HCT116 (cell line): Measurements from ENCODE around the gene KMT2C.

Experiments used
- EZH2 ChIP-seq: fragments of 200-600 bp; sonication (generic); IDR thresholded peaks from 2 replicates; pipeline ENCODE4 v1.6.1; 2017; ENCODE audit warnings: antibody characterized with exemption, mixed run types
- JUND ChIP-seq: IDR thresholded peaks from 2 replicates; pipeline ENCODE4 v1.6.1; 2012
- POLR2A ChIP-seq: IDR thresholded peaks from 2 replicates; pipeline ENCODE4 v1.7.0; 2011; ENCODE audit warnings: borderline replicate concordance; ENCODE audit not compliant: insufficient read depth, insufficient read length; ENCODE audit errors: extremely low read depth
- POLR2AphosphoS5 ChIP-seq: IDR thresholded peaks from 2 replicates; pipeline ENCODE4 v1.6.1; 2011; ENCODE audit warnings: mild to moderate bottlenecking, low read depth, low read length, moderate library complexity
- ZNF274 ChIP-seq: fragments of 200-500 bp; sonication (Bioruptor generic); IDR thresholded peaks from 2 replicates; pipeline ENCODE4 v1.6.1; 2014; ENCODE audit warnings: mild to moderate bottlenecking, low read depth, low read length, inconsistent platforms
- TF ChIP-seq, protein P1 (sequence below): IDR thresholded peaks from 2 replicates; pipeline ENCODE4 v1.6.1; 2012
- TF ChIP-seq, protein P2 (sequence below), 3 experiments: fragments of 200-600 bp in 1 of 3; sonication (generic) in 1 of 3; IDR thresholded peaks in 2 of 3; conservative IDR thresholded peaks in 1 of 3; 2 replicates each; pipeline ENCODE4 v1.5.1; 2012 to 2017; ENCODE audit warnings: low read depth in 2 of 3, low read length in 2 of 3, antibody characterized with exemption in 1 of 3, borderline replicate concordance in 1 of 3, control low read depth in 1 of 3, mild to moderate bottlenecking in 1 of 3, mixed read lengths in 1 of 3, mixed run types in 1 of 3, moderate library complexity in 1 of 3; ENCODE audit not compliant: insufficient read depth in 1 of 3
- TF ChIP-seq, protein P3 (sequence below): IDR thresholded peaks from 2 replicates; pipeline ENCODE4 v1.6.1; 2012; ENCODE audit warnings: low read depth

DNA sequence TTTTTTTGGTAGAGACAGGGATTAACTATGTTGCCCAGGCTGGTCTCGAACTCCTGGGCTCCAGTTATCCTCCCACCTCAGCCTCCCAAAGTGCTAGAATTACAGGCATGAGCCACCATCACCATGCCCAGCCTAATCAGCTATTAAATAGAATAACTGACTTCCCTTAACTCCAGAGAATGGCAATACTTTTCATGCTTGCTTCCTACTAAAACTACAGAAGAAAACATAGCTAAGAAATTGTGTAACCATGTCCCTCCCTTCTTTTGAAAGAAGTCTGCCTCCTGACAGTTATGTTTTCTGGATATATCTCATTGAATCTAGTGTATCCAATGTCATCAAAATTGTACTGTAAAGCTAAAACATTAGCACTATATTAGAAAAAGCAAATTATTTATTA is 95.6 kb downstream of the KMT2C start:
- TF ChIP-seq POLR2AphosphoS5, result no peak
- TF ChIP-seq, protein P1, sequence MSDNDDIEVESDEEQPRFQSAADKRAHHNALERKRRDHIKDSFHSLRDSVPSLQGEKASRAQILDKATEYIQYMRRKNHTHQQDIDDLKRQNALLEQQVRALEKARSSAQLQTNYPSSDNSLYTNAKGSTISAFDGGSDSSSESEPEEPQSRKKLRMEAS, result no peak
- no peak for TF ChIP-seq JUND
- TF ChIP-seq, protein P2, sequence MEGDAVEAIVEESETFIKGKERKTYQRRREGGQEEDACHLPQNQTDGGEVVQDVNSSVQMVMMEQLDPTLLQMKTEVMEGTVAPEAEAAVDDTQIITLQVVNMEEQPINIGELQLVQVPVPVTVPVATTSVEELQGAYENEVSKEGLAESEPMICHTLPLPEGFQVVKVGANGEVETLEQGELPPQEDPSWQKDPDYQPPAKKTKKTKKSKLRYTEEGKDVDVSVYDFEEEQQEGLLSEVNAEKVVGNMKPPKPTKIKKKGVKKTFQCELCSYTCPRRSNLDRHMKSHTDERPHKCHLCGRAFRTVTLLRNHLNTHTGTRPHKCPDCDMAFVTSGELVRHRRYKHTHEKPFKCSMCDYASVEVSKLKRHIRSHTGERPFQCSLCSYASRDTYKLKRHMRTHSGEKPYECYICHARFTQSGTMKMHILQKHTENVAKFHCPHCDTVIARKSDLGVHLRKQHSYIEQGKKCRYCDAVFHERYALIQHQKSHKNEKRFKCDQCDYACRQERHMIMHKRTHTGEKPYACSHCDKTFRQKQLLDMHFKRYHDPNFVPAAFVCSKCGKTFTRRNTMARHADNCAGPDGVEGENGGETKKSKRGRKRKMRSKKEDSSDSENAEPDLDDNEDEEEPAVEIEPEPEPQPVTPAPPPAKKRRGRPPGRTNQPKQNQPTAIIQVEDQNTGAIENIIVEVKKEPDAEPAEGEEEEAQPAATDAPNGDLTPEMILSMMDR (IDR thresholded peaks at IDR 0.05 in 2 of 3, conservative IDR thresholded peaks at IDR 0.05 in 1 of 3; ENCODE audit: borderline replicate concordance in 1 of 3, insufficient read depth in 1 of 3, low read depth in 2 of 3, low read length in 2 of 3), result no peak
- TF ChIP-seq POLR2A, result no peak
- TF ChIP-seq, protein P3, sequence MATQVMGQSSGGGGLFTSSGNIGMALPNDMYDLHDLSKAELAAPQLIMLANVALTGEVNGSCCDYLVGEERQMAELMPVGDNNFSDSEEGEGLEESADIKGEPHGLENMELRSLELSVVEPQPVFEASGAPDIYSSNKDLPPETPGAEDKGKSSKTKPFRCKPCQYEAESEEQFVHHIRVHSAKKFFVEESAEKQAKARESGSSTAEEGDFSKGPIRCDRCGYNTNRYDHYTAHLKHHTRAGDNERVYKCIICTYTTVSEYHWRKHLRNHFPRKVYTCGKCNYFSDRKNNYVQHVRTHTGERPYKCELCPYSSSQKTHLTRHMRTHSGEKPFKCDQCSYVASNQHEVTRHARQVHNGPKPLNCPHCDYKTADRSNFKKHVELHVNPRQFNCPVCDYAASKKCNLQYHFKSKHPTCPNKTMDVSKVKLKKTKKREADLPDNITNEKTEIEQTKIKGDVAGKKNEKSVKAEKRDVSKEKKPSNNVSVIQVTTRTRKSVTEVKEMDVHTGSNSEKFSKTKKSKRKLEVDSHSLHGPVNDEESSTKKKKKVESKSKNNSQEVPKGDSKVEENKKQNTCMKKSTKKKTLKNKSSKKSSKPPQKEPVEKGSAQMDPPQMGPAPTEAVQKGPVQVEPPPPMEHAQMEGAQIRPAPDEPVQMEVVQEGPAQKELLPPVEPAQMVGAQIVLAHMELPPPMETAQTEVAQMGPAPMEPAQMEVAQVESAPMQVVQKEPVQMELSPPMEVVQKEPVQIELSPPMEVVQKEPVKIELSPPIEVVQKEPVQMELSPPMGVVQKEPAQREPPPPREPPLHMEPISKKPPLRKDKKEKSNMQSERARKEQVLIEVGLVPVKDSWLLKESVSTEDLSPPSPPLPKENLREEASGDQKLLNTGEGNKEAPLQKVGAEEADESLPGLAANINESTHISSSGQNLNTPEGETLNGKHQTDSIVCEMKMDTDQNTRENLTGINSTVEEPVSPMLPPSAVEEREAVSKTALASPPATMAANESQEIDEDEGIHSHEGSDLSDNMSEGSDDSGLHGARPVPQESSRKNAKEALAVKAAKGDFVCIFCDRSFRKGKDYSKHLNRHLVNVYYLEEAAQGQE, result no peak
- TF ChIP-seq EZH2, result no peak
- TF ChIP-seq ZNF274, result no peak
